ENCODE results near the gene PPEF2.
"Not testable (repeated sequence)": the region's sequence is repeated elsewhere in the genome, so short reads cannot be mapped to it uniquely, and the experiment has no call there.

Gene PPEF2, protein sequence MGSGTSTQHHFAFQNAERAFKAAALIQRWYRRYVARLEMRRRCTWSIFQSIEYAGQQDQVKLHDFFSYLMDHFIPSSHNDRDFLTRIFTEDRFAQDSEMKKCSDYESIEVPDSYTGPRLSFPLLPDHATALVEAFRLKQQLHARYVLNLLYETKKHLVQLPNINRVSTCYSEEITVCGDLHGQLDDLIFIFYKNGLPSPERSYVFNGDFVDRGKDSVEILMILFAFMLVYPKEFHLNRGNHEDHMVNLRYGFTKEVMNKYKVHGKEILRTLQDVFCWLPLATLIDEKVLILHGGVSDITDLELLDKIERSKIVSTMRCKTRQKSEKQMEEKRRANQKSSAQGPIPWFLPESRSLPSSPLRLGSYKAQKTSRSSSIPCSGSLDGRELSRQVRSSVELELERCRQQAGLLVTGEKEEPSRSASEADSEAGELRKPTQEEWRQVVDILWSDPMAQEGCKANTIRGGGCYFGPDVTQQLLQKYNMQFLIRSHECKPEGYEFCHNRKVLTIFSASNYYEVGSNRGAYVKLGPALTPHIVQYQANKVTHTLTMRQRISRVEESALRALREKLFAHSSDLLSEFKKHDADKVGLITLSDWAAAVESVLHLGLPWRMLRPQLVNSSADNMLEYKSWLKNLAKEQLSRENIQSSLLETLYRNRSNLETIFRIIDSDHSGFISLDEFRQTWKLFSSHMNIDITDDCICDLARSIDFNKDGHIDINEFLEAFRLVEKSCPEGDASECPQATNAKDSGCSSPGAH

GRCh38 chr4:75902352-75902751 lies at the start of gene PPEF2:
TSS of gene PPEF2 (minus strand) at chr4:75902452. CDS start at chr4:75896325, 6,127 bp downstream.
- TF ChIP-seq POLR2A (IDR thresholded peaks at IDR 0.05; ENCODE audit: low read length) (no peak), GATA1 (IDR thresholded peaks at IDR 0.05; ENCODE audit: low read depth, low read length) (no peak)
- DNase-seq: no peak

- TF ChIP-seq GATA1 (IDR thresholded peaks at IDR 0.05; ENCODE audit: low read depth, low read length): no peak
- TF ChIP-seq POLR2A (IDR thresholded peaks at IDR 0.05; ENCODE audit: low read length): no peak
Measured at GRCh38 chr4:75950213-75950815, 48.1 kb upstream of the PPEF2 start.

GRCh38 chr4:75948822-75949444 lies 46.7 kb upstream of the PPEF2 start:
- TF ChIP-seq POLR2A (IDR thresholded peaks at IDR 0.05; ENCODE audit: low read length) (no peak), GATA1 (IDR thresholded peaks at IDR 0.05; ENCODE audit: low read depth, low read length) (no peak)
- no peak for DNase-seq

More at GRCh38 chr4:75950213-75950815, 48.1 kb upstream of the PPEF2 start:
- no peak for DNase-seq

- TF ChIP-seq POLR2A (IDR thresholded peaks at IDR 0.05; ENCODE audit: low read length) (no peak), GATA1 (IDR thresholded peaks at IDR 0.05; ENCODE audit: low read depth, low read length) (no peak)
- DNase-seq: peak; percentile 83 to 84
Measured at GRCh38 chr4:75940692-75941253, 38.5 kb upstream of the PPEF2 start, which contains the start of gene NAAA. TSS of gene NAAA (minus strand) at chr4:75941013. CDS start at chr4:75940949, 64 bp downstream.

DNA sequence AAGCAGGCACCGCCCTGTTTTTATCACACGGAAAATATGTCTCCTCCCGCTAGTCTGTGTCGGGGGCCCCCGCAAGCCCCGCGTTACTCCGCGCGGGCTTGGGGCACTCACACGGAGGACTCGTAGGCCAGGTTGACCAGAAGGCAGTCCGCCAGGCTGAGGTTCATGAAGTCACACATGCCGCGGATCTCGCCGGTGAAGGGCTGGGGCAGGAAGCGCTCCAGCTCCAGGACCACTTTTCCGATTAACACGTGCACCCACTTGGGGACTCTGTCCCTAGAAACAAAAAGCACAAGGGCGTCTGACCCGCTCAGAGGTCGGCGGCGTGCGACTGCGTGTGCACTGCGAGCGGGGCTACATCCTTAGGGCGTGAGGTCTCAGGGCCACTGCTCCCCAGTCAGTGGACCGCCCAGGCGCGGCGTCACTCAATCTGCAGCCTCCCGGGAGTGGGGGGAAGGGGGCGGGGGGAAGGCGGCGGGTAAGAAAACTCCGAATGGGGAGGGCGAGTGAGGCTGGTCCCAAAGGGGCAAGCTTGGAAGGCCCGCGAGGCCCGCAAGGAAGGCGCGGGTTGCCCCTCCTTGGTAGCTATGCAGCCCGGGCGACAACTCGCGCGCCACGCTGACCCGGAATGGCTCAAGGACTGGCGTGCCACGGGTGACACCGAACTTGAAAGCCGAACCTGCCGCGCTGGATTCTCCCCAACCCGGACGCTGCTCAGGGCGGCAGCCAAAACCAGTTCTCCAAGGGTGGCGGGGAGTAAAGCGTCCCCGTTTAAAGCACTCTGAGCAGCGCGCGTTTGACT lies 37.8 kb upstream of the PPEF2 start:
- peak; percentile 68 to 69 for DNase-seq
- TF ChIP-seq GATA1 (IDR thresholded peaks at IDR 0.05; ENCODE audit: low read depth, low read length) (no peak), POLR2A (IDR thresholded peaks at IDR 0.05; ENCODE audit: low read length) (peak; percentile 21)

DNA sequence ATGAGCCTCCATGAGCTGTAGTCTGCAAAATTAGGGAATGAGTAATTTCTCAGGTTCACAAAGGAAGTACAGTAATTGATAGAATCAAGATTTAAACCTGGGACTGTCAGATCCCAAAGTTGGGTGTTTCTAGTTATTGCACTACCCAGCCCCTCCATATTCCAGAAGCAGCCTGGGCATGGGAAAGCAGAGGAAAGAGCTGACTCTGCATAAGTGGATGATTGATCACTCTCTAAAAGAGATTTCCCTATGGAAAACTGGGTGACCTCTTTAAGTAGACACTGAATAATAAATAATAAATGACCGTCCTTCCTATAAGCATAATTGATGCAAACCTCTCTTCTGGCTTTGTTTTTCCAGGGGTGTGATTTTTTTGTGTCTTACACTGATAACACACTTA lies 33.4 kb upstream of the PPEF2 start:
- TF ChIP-seq POLR2A (IDR thresholded peaks at IDR 0.05; ENCODE audit: low read length): no peak
- TF ChIP-seq GATA1 (IDR thresholded peaks at IDR 0.05; ENCODE audit: low read depth, low read length): no peak
- no peak for DNase-seq

- no peak for TF ChIP-seq POLR2A (IDR thresholded peaks at IDR 0.05; ENCODE audit: low read length)
- no peak for TF ChIP-seq GATA1 (IDR thresholded peaks at IDR 0.05; ENCODE audit: low read depth, low read length)
- no peak for DNase-seq
Measured at GRCh38 chr4:75930152-75930551, 27.9 kb upstream of the PPEF2 start.

GRCh38 chr4:75924916-75925315 lies 22.7 kb upstream of the PPEF2 start:
- DNase-seq: not testable (repeated sequence)

- TF ChIP-seq POLR2A (IDR thresholded peaks at IDR 0.05; ENCODE audit: low read length): no peak
- TF ChIP-seq GATA1 (IDR thresholded peaks at IDR 0.05; ENCODE audit: low read depth, low read length): no peak
- DNase-seq: no peak
Measured at GRCh38 chr4:75924309-75924827, 22.1 kb upstream of the PPEF2 start.

- DNase-seq: no peak
- TF ChIP-seq GATA1 (IDR thresholded peaks at IDR 0.05; ENCODE audit: low read depth, low read length) (no peak), POLR2A (IDR thresholded peaks at IDR 0.05; ENCODE audit: low read length) (no peak)
Measured at GRCh38 chr4:75922588-75922987, 20.3 kb upstream of the PPEF2 start.

DNA sequence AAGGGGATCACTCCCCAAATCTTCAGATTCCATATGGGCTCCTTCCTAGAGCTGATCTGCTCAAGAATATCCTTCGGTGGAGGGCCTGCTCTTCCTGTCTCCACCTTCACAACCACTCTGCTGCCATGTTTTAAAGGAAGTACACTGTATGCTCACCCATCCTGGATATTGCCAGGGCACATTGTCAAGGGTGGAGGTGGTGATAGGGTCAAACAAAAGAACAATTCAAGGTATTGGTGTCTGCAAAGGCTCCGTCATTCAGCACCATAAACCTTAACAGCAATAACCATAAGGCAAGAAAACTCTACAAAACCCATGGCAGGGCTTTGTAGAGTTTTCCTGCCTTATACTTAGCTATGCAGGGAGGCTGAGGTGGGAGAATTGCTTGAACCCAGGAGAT lies 19.7 kb upstream of the PPEF2 start:
- TF ChIP-seq GATA1 (IDR thresholded peaks at IDR 0.05; ENCODE audit: low read depth, low read length) (no peak), POLR2A (IDR thresholded peaks at IDR 0.05; ENCODE audit: low read length) (no peak)
- DNase-seq: no peak

DNA sequence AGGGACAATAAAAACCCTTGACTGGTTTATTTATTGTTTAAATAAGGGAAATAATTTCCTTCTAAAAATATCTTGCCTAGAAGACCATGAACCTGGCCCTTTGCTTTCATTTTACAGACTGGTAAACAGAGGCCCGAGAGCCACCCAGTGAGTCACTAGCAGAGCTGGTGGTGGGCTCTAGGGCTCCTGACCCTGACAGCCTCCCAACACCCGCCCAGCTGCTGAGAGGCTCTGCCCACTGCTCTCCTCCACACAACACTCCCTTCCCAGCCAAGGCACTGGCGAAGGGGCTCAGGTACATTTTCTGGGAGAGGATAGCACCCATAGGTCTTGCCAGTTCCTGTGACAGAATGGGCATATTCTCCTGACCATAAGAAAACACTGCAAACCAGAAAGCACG lies 18.1 kb upstream of the PPEF2 start:
- TF ChIP-seq GATA1 (IDR thresholded peaks at IDR 0.05; ENCODE audit: low read depth, low read length): no peak
- TF ChIP-seq POLR2A (IDR thresholded peaks at IDR 0.05; ENCODE audit: low read length): no peak
- DNase-seq: no peak

- TF ChIP-seq POLR2A (IDR thresholded peaks at IDR 0.05; ENCODE audit: low read length) (no peak), GATA1 (IDR thresholded peaks at IDR 0.05; ENCODE audit: low read depth, low read length) (no peak)
- no peak for DNase-seq
Measured at GRCh38 chr4:75919920-75920319, 17.7 kb upstream of the PPEF2 start.
